SK-N-MC (cell line): Measurements from ENCODE around the gene PPP6R2.
"Not testable (repeated sequence)": the region's sequence is repeated elsewhere in the genome, so short reads cannot be mapped to it uniquely, and the experiment has no call there.

ENCODE experiments used
- EZH2 ChIP-seq: fragments of 200-600 bp; sonication (generic); IDR thresholded peaks from one replicate; pipeline ENCODE4 v1.6.1; 2017; ENCODE audit warnings: antibody characterized with exemption
- POLR2AphosphoS5 ChIP-seq: IDR thresholded peaks from 2 replicates; pipeline ENCODE4 v1.6.1; 2012; ENCODE audit warnings: mild to moderate bottlenecking, low read depth, low read length, borderline replicate concordance

- TF ChIP-seq EZH2, POLR2AphosphoS5: not testable (repeated sequence)
Observed at GRCh38 chr22:50397371-50398060, 54.4 kb downstream of the PPP6R2 start.
